C4-2B (cell line): ENCODE measurements around the gene SGMS2.

Experiments
- ZFX ChIP-seq: fragments of 450-650 bp; IDR thresholded peaks from 2 replicates; pipeline ENCODE4 v1.6.1; 2017
- TF ChIP-seq, protein P1 (sequence below): fragments of 450-650 bp; conservative IDR thresholded peaks from 2 replicates; pipeline ENCODE4 v1.5.1; 2017; ENCODE audit warnings: mild to moderate bottlenecking

DNA sequence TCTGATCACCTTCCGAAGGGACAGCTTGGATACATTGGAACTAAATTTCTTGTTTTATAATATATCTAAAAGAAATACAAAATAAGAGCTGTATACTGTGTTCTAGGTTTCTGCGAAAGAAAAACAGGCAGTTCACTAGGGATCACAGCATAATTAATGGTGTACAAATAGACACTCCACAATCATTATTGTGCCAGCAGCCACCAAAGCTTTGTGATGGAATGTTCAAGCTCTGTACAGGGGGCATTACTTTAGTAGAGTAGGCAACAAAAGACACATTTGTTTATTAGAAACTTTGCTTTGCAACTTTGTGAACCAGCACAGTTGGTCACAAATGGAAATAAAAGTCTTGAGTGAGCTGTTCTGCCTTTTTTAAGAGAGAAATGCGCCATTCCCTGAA, 49.3 kb downstream of the SGMS2 start:
- TF ChIP-seq, protein P1, sequence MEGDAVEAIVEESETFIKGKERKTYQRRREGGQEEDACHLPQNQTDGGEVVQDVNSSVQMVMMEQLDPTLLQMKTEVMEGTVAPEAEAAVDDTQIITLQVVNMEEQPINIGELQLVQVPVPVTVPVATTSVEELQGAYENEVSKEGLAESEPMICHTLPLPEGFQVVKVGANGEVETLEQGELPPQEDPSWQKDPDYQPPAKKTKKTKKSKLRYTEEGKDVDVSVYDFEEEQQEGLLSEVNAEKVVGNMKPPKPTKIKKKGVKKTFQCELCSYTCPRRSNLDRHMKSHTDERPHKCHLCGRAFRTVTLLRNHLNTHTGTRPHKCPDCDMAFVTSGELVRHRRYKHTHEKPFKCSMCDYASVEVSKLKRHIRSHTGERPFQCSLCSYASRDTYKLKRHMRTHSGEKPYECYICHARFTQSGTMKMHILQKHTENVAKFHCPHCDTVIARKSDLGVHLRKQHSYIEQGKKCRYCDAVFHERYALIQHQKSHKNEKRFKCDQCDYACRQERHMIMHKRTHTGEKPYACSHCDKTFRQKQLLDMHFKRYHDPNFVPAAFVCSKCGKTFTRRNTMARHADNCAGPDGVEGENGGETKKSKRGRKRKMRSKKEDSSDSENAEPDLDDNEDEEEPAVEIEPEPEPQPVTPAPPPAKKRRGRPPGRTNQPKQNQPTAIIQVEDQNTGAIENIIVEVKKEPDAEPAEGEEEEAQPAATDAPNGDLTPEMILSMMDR: no peak
- TF ChIP-seq ZFX: no peak
